Mucosa of stomach (tissue), 1 donor: ENCODE data around the gene WFDC10B.
"Not testable (repeated sequence)": the region's sequence is repeated elsewhere in the genome, so short reads cannot be mapped to it uniquely, and the experiment has no call there.

Experiments used
- H3K27me3 ChIP-seq: one replicate; pipeline ENCODE4 v1.7.0; 2013; ENCODE audit warnings: mild to moderate bottlenecking, low read length; ENCODE audit not compliant: control insufficient read depth, insufficient read depth
- H3K36me3 ChIP-seq: one replicate; pipeline ENCODE4 v1.7.0; 2013; ENCODE audit warnings: low read length; ENCODE audit not compliant: control insufficient read depth, insufficient read depth
- H3K4me1 ChIP-seq: one replicate; pipeline ENCODE4 v1.7.0; 2013; ENCODE audit warnings: mild to moderate bottlenecking, low read length; ENCODE audit not compliant: control insufficient read depth, insufficient read depth
- H3K4me3 ChIP-seq: one replicate; pipeline ENCODE4 v1.7.0; 2013; ENCODE audit warnings: low read length
- H3K9ac ChIP-seq: one replicate; pipeline ENCODE4 v1.7.0; 2013; ENCODE audit warnings: mild to moderate bottlenecking, low read length, moderate library complexity
- H3K9me3 ChIP-seq: one replicate; pipeline ENCODE4 v1.7.0; 2013; ENCODE audit warnings: mild to moderate bottlenecking, low read length, moderate library complexity; ENCODE audit not compliant: control insufficient read depth
- donor health status: Pancreatic carcinoma.

WFDC10B gene

GRCh38 chr20:45704969-45705637, at the start of gene WFDC10B:
WFDC10B (minus strand) TSS chr20:45705019; CDS start chr20:45685992, 19,027 bp downstream.
- H3K27me3 ChIP-seq: no peaks in the 10 kb centered on the region
- no peaks in the 10 kb centered on the region for H3K9me3 ChIP-seq
- no peak within 1 kb of the TSS for H3K9ac ChIP-seq
- peaks cover 5% of the 10 kb centered on the region for H3K4me1 ChIP-seq
- no peaks in the 10 kb centered on the region for H3K36me3 ChIP-seq
- no peak within 1 kb of the TSS for H3K4me3 ChIP-seq

GRCh38 chr20:45752746-45753145, 47.9 kb upstream of the WFDC10B start:
- no peaks in the 10 kb centered on the region for H3K9me3 ChIP-seq
- no peaks in the 10 kb centered on the region for H3K36me3 ChIP-seq
- H3K9ac ChIP-seq: no peak overlapping the region
- H3K27me3 ChIP-seq: no peaks in the 10 kb centered on the region
- no peaks in the 10 kb centered on the region for H3K4me1 ChIP-seq
- H3K4me3 ChIP-seq: no peak overlapping the region

- no peaks in the 10 kb centered on the region for H3K9me3 ChIP-seq
- H3K36me3 ChIP-seq: no peaks in the 10 kb centered on the region
- no peaks in the 10 kb centered on the region for H3K27me3 ChIP-seq
- no peak overlapping the region for H3K4me3 ChIP-seq
- no peak overlapping the region for H3K9ac ChIP-seq
- no peaks in the 10 kb centered on the region for H3K4me1 ChIP-seq
These were observed 46.9 kb upstream of the WFDC10B start for GRCh38 chr20:45751721-45752120.

GRCh38 chr20:45745015-45745414, 40.2 kb upstream of the WFDC10B start:
- H3K4me1 ChIP-seq: no peaks in the 10 kb centered on the region
- H3K9ac ChIP-seq: no peak overlapping the region
- no peaks in the 10 kb centered on the region for H3K36me3 ChIP-seq
- H3K27me3 ChIP-seq: no peaks in the 10 kb centered on the region
- H3K4me3 ChIP-seq: no peak overlapping the region
- H3K9me3 ChIP-seq: no peaks in the 10 kb centered on the region

GRCh38 chr20:45742596-45742995, 37.8 kb upstream of the WFDC10B start:
- Histone ChIP-seq H3K4me1 (no peaks in the 10 kb centered on the region), H3K27me3 (no peaks in the 10 kb centered on the region), H3K36me3 (no peaks in the 10 kb centered on the region), H3K9ac (no peak overlapping the region), H3K4me3 (no peak overlapping the region), H3K9me3 (no peaks in the 10 kb centered on the region)

- Histone ChIP-seq H3K36me3 (no peaks in the 10 kb centered on the region), H3K4me1 (no peaks in the 10 kb centered on the region), H3K9ac (no peak overlapping the region), H3K27me3 (no peaks in the 10 kb centered on the region), H3K9me3 (peaks cover 4% of the 10 kb centered on the region), H3K4me3 (no peak overlapping the region)
These were observed 31.2 kb upstream of the WFDC10B start for GRCh38 chr20:45735988-45736387.

- no peak overlapping the region for H3K9ac ChIP-seq
- H3K27me3 ChIP-seq: no peaks in the 10 kb centered on the region
- H3K36me3 ChIP-seq: no peaks in the 10 kb centered on the region
- H3K4me1 ChIP-seq: no peaks in the 10 kb centered on the region
- H3K4me3 ChIP-seq: no peak overlapping the region
- H3K9me3 ChIP-seq: peaks cover 4% of the 10 kb centered on the region
These were observed 30.7 kb upstream of the WFDC10B start for GRCh38 chr20:45735552-45735951.

GRCh38 chr20:45732199-45732598, 27.4 kb upstream of the WFDC10B start:
- H3K4me1 ChIP-seq: no peaks in the 10 kb centered on the region
- no peaks in the 10 kb centered on the region for H3K27me3 ChIP-seq
- peaks cover 4% of the 10 kb centered on the region for H3K9me3 ChIP-seq
- no peak overlapping the region for H3K9ac ChIP-seq
- no peak overlapping the region for H3K4me3 ChIP-seq
- no peaks in the 10 kb centered on the region for H3K36me3 ChIP-seq

- Histone ChIP-seq H3K9ac (no peak overlapping the region), H3K27me3 (no peaks in the 10 kb centered on the region)
These were observed 22.2 kb upstream of the WFDC10B start for GRCh38 chr20:45727044-45727443.

GRCh38 chr20:45725134-45725533, 20.3 kb upstream of the WFDC10B start:
- no peaks in the 10 kb centered on the region for H3K4me1 ChIP-seq
- H3K4me3 ChIP-seq: no peak overlapping the region
- H3K9ac ChIP-seq: no peak overlapping the region
- no peaks in the 10 kb centered on the region for H3K27me3 ChIP-seq
- no peaks in the 10 kb centered on the region for H3K9me3 ChIP-seq
- H3K36me3 ChIP-seq: no peaks in the 10 kb centered on the region

More at GRCh38 chr20:45727044-45727443, 22.2 kb upstream of the WFDC10B start:
- no peaks in the 10 kb centered on the region for H3K4me1 ChIP-seq
- H3K9me3 ChIP-seq: peaks cover 4% of the 10 kb centered on the region
- no peak overlapping the region for H3K4me3 ChIP-seq
- no peaks in the 10 kb centered on the region for H3K36me3 ChIP-seq

GRCh38 chr20:45722047-45722446, 17.2 kb upstream of the WFDC10B start, which contains the start of gene SPINT4:
SPINT4 (plus strand) TSS chr20:45722347; CDS start chr20:45722368, 21 bp downstream.
- Histone ChIP-seq H3K4me1 (no peaks in the 10 kb centered on the region), H3K36me3 (no peaks in the 10 kb centered on the region), H3K9ac (no peak within 1 kb of the TSS), H3K4me3 (no peak within 1 kb of the TSS), H3K27me3 (no peaks in the 10 kb centered on the region), H3K9me3 (no peaks in the 10 kb centered on the region)

GRCh38 chr20:45716141-45716688, 11.4 kb upstream of the WFDC10B start:
- H3K27me3 ChIP-seq, H3K4me1 ChIP-seq, H3K36me3 ChIP-seq, H3K9ac ChIP-seq, H3K9me3 ChIP-seq, H3K4me3 ChIP-seq: not testable (repeated sequence)
